Measurements from ENCODE around the gene EIF4H. TPM values are rescaled to one million over a fixed set of nuclear protein-coding genes. Genes with fewer than 3 reads are reported as not detected.

The EIF4H gene
- total RNA-seq, 1 experiment from 2014 or later = 384 TPM

- TF ChIP-seq REST (IDR thresholded peaks at IDR 0.05; ENCODE audit: low read depth) (no peak), ZFX (IDR thresholded peaks at IDR 0.05) (no peak), FOSL1 (IDR thresholded peaks at IDR 0.05; ENCODE audit: low read depth) (no peak), ATF3 (IDR thresholded peaks at IDR 0.05) (no peak), POLR2A (IDR thresholded peaks at IDR 0.05; ENCODE audit: borderline replicate concordance, extremely low read depth, insufficient read depth, insufficient read length) (no peak), RAD21 (IDR thresholded peaks at IDR 0.05; ENCODE audit: low read depth) (no peak), SP1 (IDR thresholded peaks at IDR 0.05; ENCODE audit: low read depth) (no peak), ZNF274 (IDR thresholded peaks at IDR 0.05; ENCODE audit: low read depth, low read length) (no peak), ELF1 (IDR thresholded peaks at IDR 0.05; ENCODE audit: borderline replicate concordance, low read depth) (no peak)
These were observed 13.9 kb downstream of the EIF4H start (continued) for GRCh38 chr7:74187915-74188675.

GRCh38 chr7:74190259-74190658 is 16.1 kb downstream of the EIF4H start:
- Histone ChIP-seq H3K36me3 (ENCODE audit: control insufficient read depth in 1 of 2, insufficient read depth in 2 of 2, low read length in 2 of 2) (peaks cover 63 to 77% of the 10 kb centered on the region in 2 experiments), H2AFZ (ENCODE audit: low read depth, low read length, poor library complexity, severe bottlenecking) (no peak overlapping the region), H4K20me1 (ENCODE audit: insufficient read depth) (peaks cover 23% of the 10 kb centered on the region; the same call in 1 of the 2 replicates), H3K27me3 (ENCODE audit: insufficient read depth, low read length) (no peaks in the 10 kb centered on the region), H3K9me2 (ENCODE audit: insufficient read depth) (no peaks in the 10 kb centered on the region), H3K9ac (ENCODE audit: low read length) (no peak overlapping the region), H3K4me2 (ENCODE audit: low read length) (no peak overlapping the region), H3K27ac (ENCODE audit: low read depth, low read length) (0 out of 2 replicates have a peak overlapping the region, but pooled peaks have one; percentile 11), H3K4me1 (ENCODE audit: control insufficient read depth in 1 of 2, insufficient read depth in 2 of 2, low read length in 2 of 2) (peaks cover 0 to 16% of the 10 kb centered on the region in 2 experiments; a peak in 3 of 4 replicates), H3K79me2 (ENCODE audit: insufficient read depth, low read length) (peaks cover 97% of the 10 kb centered on the region), H3K4me3 (replicated peaks in 1 of 2; ENCODE audit: low read depth in 1 of 2, low read length in 2 of 2) (no peak overlapping the region), H3K9me3 (ENCODE audit: control insufficient read depth in 1 of 2, insufficient read depth in 1 of 2, low read depth in 1 of 2, low read length in 2 of 2) (no peaks in the 10 kb centered on the region)
- ChIA-PET POLR2A (interaction anchor here (0.6 kb wide), 1 partner anchor 123 kb away, joined by 4 read pairs; no protein-coding TSS in a partner anchor), CTCF (no interaction called here), RAD21 (ENCODE audit: low non-redundant PET in 1 of 2, low total read pairs in 2 of 2, uncharacterized antibody in 2 of 2, unreplicated experiment in 2 of 2) (interaction anchor here in 1 of 2 experiments (0.6 kb wide), 1 partner anchor 11 kb away, joined by 4 read pairs; no protein-coding TSS in a partner anchor)
- DNase-seq (ENCODE audit: low read depth, low spot score) (no peak), ATAC-seq (no peak)
- BruUV-seq (replicated peaks) = no TSS peak
- intact Hi-C loops (cut with micrococcal nuclease) = no loop called here
- TF ChIP-seq TCF7L2 (IDR thresholded peaks at IDR 0.05; ENCODE audit: borderline replicate concordance, extremely low read depth, insufficient read depth, insufficient read length) (no peak), ATF3 (IDR thresholded peaks at IDR 0.05) (no peak), JUND (IDR thresholded peaks at IDR 0.05) (no peak), REST (IDR thresholded peaks at IDR 0.05; ENCODE audit: low read depth) (no peak), SRF (IDR thresholded peaks at IDR 0.05; ENCODE audit: low read depth) (no peak), YY1 (IDR thresholded peaks at IDR 0.05; ENCODE audit: extremely low read depth, insufficient replicate concordance, low read depth, low read length) (no peak), SP1 (IDR thresholded peaks at IDR 0.05; ENCODE audit: low read depth) (no peak), RAD21 (IDR thresholded peaks at IDR 0.05; ENCODE audit: low read depth) (no peak), CEBPB (IDR thresholded peaks at IDR 0.05; ENCODE audit: low read depth) (no peak), CBX3 (IDR thresholded peaks at IDR 0.05; ENCODE audit: low read depth) (no peak), SIN3A (IDR thresholded peaks at IDR 0.05; ENCODE audit: low read depth) (no peak), EGR1 (IDR thresholded peaks at IDR 0.05; ENCODE audit: low read depth) (no peak), ELF1 (IDR thresholded peaks at IDR 0.05; ENCODE audit: borderline replicate concordance, low read depth) (no peak), EZH2phosphoT487 (IDR thresholded peaks at IDR 0.05; ENCODE audit: borderline replicate concordance) (no peak)

Measured in HCT116 (cell line).